GM19324 (cell line): Measurements from ENCODE around the gene PHEX.
A peak's percentile ranks its signal among the peaks of the same experiment; 100 is the strongest.

Experiments
- ATAC-seq: cut with Tn5 transposase; IDR thresholded peaks from one replicate; pipeline ENCODE4 v1.9.1; 2021; ENCODE audit warnings: mild to moderate bottlenecking, moderate library complexity; ENCODE audit not compliant: unreplicated experiment, low FRiP score

The PHEX gene

GRCh38 chrX:22141047-22141730, 109.1 kb downstream of the PHEX start:
- ATAC-seq = no peak

- ATAC-seq = no peak
These were observed 115.1 kb downstream of the PHEX start for GRCh38 chrX:22147214-22147613.

GRCh38 chrX:22147942-22148341, 115.8 kb downstream of the PHEX start:
- ATAC-seq = no peak

- no peak for ATAC-seq
These were observed 116.4 kb downstream of the PHEX start for GRCh38 chrX:22148565-22148964.

GRCh38 chrX:22150371-22150770, 118.2 kb downstream of the PHEX start:
- ATAC-seq = no peak

- no peak for ATAC-seq
These were observed 123.0 kb downstream of the PHEX start for GRCh38 chrX:22155126-22155525.

- no peak for ATAC-seq
These were observed 126.9 kb downstream of the PHEX start for GRCh38 chrX:22159071-22159470.

- ATAC-seq = no peak
These were observed 131.2 kb downstream of the PHEX start for GRCh38 chrX:22163326-22163725.

GRCh38 chrX:22164770-22165388, 132.8 kb downstream of the PHEX start:
- ATAC-seq = no peak

- no peak for ATAC-seq
These were observed 133.8 kb downstream of the PHEX start for GRCh38 chrX:22165732-22166457.

GRCh38 chrX:22171287-22172060, 139.3 kb downstream of the PHEX start:
- ATAC-seq = no peak

GRCh38 chrX:22173966-22174365, 141.8 kb downstream of the PHEX start:
- ATAC-seq = no peak

GRCh38 chrX:22177950-22178515, 145.9 kb downstream of the PHEX start:
- no peak for ATAC-seq

- ATAC-seq = no peak
These were observed 152.0 kb downstream of the PHEX start for GRCh38 chrX:22184096-22184495.

GRCh38 chrX:22186165-22186564, 154.0 kb downstream of the PHEX start:
- no peak for ATAC-seq

- peak; percentile 90 for ATAC-seq
These were observed 160.4 kb downstream of the PHEX start for GRCh38 chrX:22192419-22193060.

- ATAC-seq = no peak
These were observed 161.9 kb downstream of the PHEX start for GRCh38 chrX:22193851-22194659.

GRCh38 chrX:22194660-22194945, 162.5 kb downstream of the PHEX start:
- no peak for ATAC-seq

- no peak for ATAC-seq
These were observed 164.0 kb downstream of the PHEX start for GRCh38 chrX:22196149-22196548.

GRCh38 chrX:22202251-22202650, 170.1 kb downstream of the PHEX start:
- no peak for ATAC-seq
